ENCODE data around the gene ADAMTSL3.
"Not testable (repeated sequence)": the region's sequence is repeated elsewhere in the genome, so short reads cannot be mapped to it uniquely, and the experiment has no call there.

ADAMTSL3 gene

DNA sequence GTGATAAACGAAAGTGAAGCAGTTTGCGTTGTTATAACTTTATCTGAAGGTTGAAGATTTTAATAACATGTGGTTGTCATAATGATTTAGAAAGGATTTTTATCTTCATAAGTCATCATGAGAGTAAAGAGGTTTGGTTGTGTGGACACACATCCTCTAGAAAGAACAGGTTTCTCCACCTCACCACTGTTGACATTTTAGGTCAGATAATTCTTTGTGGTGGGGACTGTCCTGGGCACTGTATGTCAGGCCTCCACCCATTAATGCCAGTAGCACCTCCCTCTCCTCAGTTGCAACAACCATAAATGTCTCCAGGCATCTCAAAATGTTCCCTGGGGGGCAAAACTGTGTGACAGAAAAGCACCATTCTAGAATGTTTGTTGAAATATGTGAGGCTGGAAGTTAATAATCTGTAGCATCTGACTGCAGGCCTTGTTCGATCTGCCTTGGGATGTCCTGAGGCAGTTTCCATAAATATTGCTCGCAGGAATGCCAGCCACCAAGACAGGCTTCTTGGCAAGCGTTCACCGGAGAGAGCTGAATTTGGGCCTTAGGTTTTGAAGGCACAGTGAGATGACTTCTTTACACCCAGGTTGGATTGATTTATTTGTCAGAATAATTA lies 100.1 kb downstream of the ADAMTSL3 start:
- Histone ChIP-seq H2AFZ (ENCODE audit: low read length) (no peak overlapping the region), H3K9ac (ENCODE audit: low read depth, low read length, poor library complexity, severe bottlenecking) (no peak overlapping the region), H3K4me2 (ENCODE audit: low read depth, low read length, poor library complexity, severe bottlenecking) (no peak overlapping the region), H3K27me3 (ENCODE audit: insufficient read depth, low read length, poor library complexity, severe bottlenecking) (no peaks in the 10 kb centered on the region), H3K9me2 (replicated peaks; ENCODE audit: low read depth, low read length) (no peaks in the 10 kb centered on the region), H3K4me1 (ENCODE audit: insufficient read depth, low read length, poor library complexity, severe bottlenecking) (no peaks in the 10 kb centered on the region), H3K4me3 (ENCODE audit: low read length, poor library complexity, severe bottlenecking) (no peak overlapping the region), H3F3A (ENCODE audit: low read depth) (no peaks in the 10 kb centered on the region), H3K9me3 (ENCODE audit: insufficient read depth, low read depth, low read length) (no peaks in the 10 kb centered on the region), H3K36me3 (ENCODE audit: insufficient read depth, low read length) (no peaks in the 10 kb centered on the region), H3K79me2 (ENCODE audit: insufficient read depth, low read length) (no peaks in the 10 kb centered on the region), H4K20me1 (ENCODE audit: insufficient read depth, low read length, poor library complexity, severe bottlenecking) (no peaks in the 10 kb centered on the region)
- no peak for TF ChIP-seq EZH2phosphoT487 (IDR thresholded peaks at IDR 0.05; ENCODE audit: borderline replicate concordance)
- TF ChIP-seq, protein P1, sequence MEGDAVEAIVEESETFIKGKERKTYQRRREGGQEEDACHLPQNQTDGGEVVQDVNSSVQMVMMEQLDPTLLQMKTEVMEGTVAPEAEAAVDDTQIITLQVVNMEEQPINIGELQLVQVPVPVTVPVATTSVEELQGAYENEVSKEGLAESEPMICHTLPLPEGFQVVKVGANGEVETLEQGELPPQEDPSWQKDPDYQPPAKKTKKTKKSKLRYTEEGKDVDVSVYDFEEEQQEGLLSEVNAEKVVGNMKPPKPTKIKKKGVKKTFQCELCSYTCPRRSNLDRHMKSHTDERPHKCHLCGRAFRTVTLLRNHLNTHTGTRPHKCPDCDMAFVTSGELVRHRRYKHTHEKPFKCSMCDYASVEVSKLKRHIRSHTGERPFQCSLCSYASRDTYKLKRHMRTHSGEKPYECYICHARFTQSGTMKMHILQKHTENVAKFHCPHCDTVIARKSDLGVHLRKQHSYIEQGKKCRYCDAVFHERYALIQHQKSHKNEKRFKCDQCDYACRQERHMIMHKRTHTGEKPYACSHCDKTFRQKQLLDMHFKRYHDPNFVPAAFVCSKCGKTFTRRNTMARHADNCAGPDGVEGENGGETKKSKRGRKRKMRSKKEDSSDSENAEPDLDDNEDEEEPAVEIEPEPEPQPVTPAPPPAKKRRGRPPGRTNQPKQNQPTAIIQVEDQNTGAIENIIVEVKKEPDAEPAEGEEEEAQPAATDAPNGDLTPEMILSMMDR (conservative IDR thresholded peaks at IDR 0.05; ENCODE audit: low read length), result no peak

DNA sequence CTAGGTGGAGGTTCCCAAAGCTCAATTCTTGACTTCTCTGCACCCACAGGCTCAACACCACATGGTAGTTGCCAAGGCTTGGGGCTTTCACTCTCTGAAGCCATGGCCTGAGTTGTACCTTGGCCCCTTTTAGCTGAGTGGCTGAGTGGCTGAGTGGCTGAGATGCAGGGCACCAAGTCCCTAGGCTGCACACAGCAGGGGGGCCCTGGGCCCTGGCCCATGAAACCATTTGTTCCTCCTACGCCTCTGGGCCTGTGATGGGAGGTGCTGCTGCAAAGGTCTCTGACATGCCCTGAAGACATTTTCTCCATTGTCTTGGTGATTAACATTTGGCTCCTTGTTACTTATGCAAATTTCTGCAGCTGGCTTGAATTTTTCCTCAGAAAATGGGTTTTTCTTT lies 103.4 kb downstream of the ADAMTSL3 start:
- not testable (repeated sequence) for H3K4me2 ChIP-seq (ENCODE audit: low read depth, low read length, poor library complexity, severe bottlenecking); H3K27me3 ChIP-seq (ENCODE audit: insufficient read depth, low read length, poor library complexity, severe bottlenecking); H2AFZ ChIP-seq (ENCODE audit: low read length); H3K4me1 ChIP-seq (ENCODE audit: insufficient read depth, low read length, poor library complexity, severe bottlenecking); H3K36me3 ChIP-seq (ENCODE audit: insufficient read depth, low read length); H3K9ac ChIP-seq (ENCODE audit: low read depth, low read length, poor library complexity, severe bottlenecking); H3F3A ChIP-seq (ENCODE audit: low read depth); H3K79me2 ChIP-seq (ENCODE audit: insufficient read depth, low read length); H4K20me1 ChIP-seq (ENCODE audit: insufficient read depth, low read length, poor library complexity, severe bottlenecking); H3K4me3 ChIP-seq (ENCODE audit: low read length, poor library complexity, severe bottlenecking); H3K9me3 ChIP-seq (ENCODE audit: insufficient read depth, low read depth, low read length); H3K9me2 ChIP-seq (replicated peaks; ENCODE audit: low read depth, low read length)

DNA sequence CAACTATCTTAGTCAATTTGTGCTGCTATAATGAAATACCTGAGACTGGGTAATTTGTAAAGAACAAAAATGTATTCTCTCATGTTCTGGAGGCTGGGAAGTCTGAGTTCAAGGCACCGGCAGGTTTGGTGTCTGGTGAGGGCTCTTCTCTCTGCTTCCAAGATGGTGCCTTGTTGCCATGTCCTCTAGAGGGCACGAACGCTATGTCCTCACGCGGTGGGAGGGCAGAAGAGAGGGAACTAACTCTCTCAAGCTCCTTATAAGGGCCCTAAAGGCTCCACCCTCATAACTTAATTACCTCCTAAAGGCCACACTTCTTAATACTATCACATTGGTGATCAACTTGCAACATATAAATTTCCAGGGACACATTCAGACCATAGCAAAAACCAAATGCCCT lies 108.4 kb downstream of the ADAMTSL3 start:
- no peak for TF ChIP-seq EZH2phosphoT487 (IDR thresholded peaks at IDR 0.05; ENCODE audit: borderline replicate concordance)
- TF ChIP-seq, protein P1 (conservative IDR thresholded peaks at IDR 0.05; ENCODE audit: low read length), result no peak
- Histone ChIP-seq H3K9ac (ENCODE audit: low read depth, low read length, poor library complexity, severe bottlenecking) (no peak overlapping the region), H3K27me3 (ENCODE audit: insufficient read depth, low read length, poor library complexity, severe bottlenecking) (no peaks in the 10 kb centered on the region), H3K79me2 (ENCODE audit: insufficient read depth, low read length) (no peaks in the 10 kb centered on the region), H3K9me3 (ENCODE audit: insufficient read depth, low read depth, low read length) (no peaks in the 10 kb centered on the region), H3K4me2 (ENCODE audit: low read depth, low read length, poor library complexity, severe bottlenecking) (no peak overlapping the region), H4K20me1 (ENCODE audit: insufficient read depth, low read length, poor library complexity, severe bottlenecking) (no peaks in the 10 kb centered on the region), H3K36me3 (ENCODE audit: insufficient read depth, low read length) (no peaks in the 10 kb centered on the region), H3K4me3 (ENCODE audit: low read length, poor library complexity, severe bottlenecking) (no peak overlapping the region), H3K4me1 (ENCODE audit: insufficient read depth, low read length, poor library complexity, severe bottlenecking) (no peaks in the 10 kb centered on the region), H3F3A (ENCODE audit: low read depth) (no peaks in the 10 kb centered on the region), H2AFZ (ENCODE audit: low read length) (no peak overlapping the region), H3K9me2 (replicated peaks; ENCODE audit: low read depth, low read length) (no peaks in the 10 kb centered on the region)

DNA sequence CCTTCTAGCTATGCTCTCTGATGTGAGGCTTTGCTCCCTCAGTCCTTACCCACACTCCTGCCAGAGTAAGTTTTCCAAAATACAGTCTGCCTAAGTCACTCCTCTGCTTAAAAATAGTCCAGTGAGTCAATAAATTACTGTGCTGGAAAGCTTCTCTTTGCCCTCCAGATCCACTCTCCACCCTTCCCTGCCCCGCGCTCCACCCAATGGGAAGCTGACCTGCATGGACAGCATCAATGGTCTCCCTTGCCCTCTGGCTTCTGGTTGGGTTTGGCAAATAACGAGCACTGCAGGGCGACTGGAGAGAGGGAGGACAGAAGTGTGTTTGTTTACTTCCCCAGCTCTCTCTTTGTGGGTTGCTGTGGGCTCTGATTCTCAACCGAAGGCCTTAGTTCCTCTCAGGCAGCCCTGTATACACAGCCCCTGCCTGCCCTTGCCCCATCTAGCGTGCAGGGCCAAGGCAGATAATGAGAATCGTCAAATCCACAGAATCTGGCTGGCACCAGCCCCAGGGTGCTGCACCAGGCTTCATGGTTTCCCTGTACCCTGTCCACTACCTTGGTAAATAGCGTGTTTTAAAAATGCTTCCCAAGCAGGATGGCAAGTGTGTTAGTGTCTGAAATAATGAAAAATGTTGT lies 110.4 kb downstream of the ADAMTSL3 start:
- Histone ChIP-seq H3K4me3 (ENCODE audit: low read length, poor library complexity, severe bottlenecking) (no peak overlapping the region), H3K4me2 (ENCODE audit: low read depth, low read length, poor library complexity, severe bottlenecking) (no peak overlapping the region), H3K27me3 (ENCODE audit: insufficient read depth, low read length, poor library complexity, severe bottlenecking) (no peaks in the 10 kb centered on the region), H3K9me3 (ENCODE audit: insufficient read depth, low read depth, low read length) (no peaks in the 10 kb centered on the region), H3F3A (ENCODE audit: low read depth) (no peaks in the 10 kb centered on the region), H3K9ac (ENCODE audit: low read depth, low read length, poor library complexity, severe bottlenecking) (no peak overlapping the region), H3K79me2 (ENCODE audit: insufficient read depth, low read length) (no peaks in the 10 kb centered on the region), H3K9me2 (replicated peaks; ENCODE audit: low read depth, low read length) (no peaks in the 10 kb centered on the region), H3K36me3 (ENCODE audit: insufficient read depth, low read length) (no peaks in the 10 kb centered on the region), H3K4me1 (ENCODE audit: insufficient read depth, low read length, poor library complexity, severe bottlenecking) (no peaks in the 10 kb centered on the region), H4K20me1 (ENCODE audit: insufficient read depth, low read length, poor library complexity, severe bottlenecking) (no peaks in the 10 kb centered on the region), H2AFZ (ENCODE audit: low read length) (no peak overlapping the region)
- TF ChIP-seq EZH2phosphoT487 (IDR thresholded peaks at IDR 0.05; ENCODE audit: borderline replicate concordance), result no peak
- TF ChIP-seq, protein P1 (conservative IDR thresholded peaks at IDR 0.05; ENCODE audit: low read length), result no peak
